ENCODE results near the gene MARS1.

The MARS1 gene

GRCh38 chr12:57460841-57461275, 27.0 kb upstream of the MARS1 start:
- Histone ChIP-seq H3K9me3 (replicated peaks in 1 of 11) (no peaks in the 10 kb centered on the region), H3K27me3 (peaks cover 7 to 22% (median 18%) of the 10 kb centered on the region in 11 experiments), H3K4me3 (peak overlapping the region; percentile 56 to 75 (median 69)), H3K4me1 (peaks cover 42 to 72% (median 61%) of the 10 kb centered on the region in 10 experiments), H4K20me1 (peaks cover 0 to 9% (median 0%) of the 10 kb centered on the region in 11 experiments; a peak in 5 of 22 replicates), H3K36me3 (no peaks in the 10 kb centered on the region), H3K4me2 (peak overlapping the region; percentile 89 to 100 (median 99)), H3K9ac (peak overlapping the region; percentile 40 to 72 (median 69); a peak in 19 of 22 replicates), H3K27ac (peak overlapping the region in 1 of 11 experiments; percentile 18; a peak in 1 of 22 replicates)
- TF ChIP-seq Cebpa-rat (IDR thresholded peaks at IDR 0.05) = no peak

- H3K4me3 ChIP-seq = peak overlapping the region; percentile 56 to 75 (median 69)
- peak overlapping the region; percentile 89 to 100 (median 99) for H3K4me2 ChIP-seq
- peaks cover 43 to 72% (median 57%) of the 10 kb centered on the region in 10 experiments for H3K4me1 ChIP-seq
- H4K20me1 ChIP-seq = peaks cover 0 to 11% (median 0%) of the 10 kb centered on the region in 11 experiments; a peak in 6 of 22 replicates
- no peaks in the 10 kb centered on the region for H3K9me3 ChIP-seq (replicated peaks in 1 of 11)
- peaks cover 7 to 22% (median 18%) of the 10 kb centered on the region in 11 experiments for H3K27me3 ChIP-seq
- H3K9ac ChIP-seq = peak overlapping the region; percentile 54 to 76 (median 71)
- peak overlapping the region in 3 of 11 experiments; percentile 18 to 29 (median 20); a peak in 2 of 22 replicates for H3K27ac ChIP-seq
- no peak for TF ChIP-seq Cebpa-rat (IDR thresholded peaks at IDR 0.05)
- no peaks in the 10 kb centered on the region for H3K36me3 ChIP-seq
Observed at GRCh38 chr12:57461276-57461916, 26.5 kb upstream of the MARS1 start.

- H3K9ac ChIP-seq = peak overlapping the region; percentile 54 to 76 (median 71)
- TF ChIP-seq Cebpa-rat (IDR thresholded peaks at IDR 0.05) = no peak
- no peaks in the 10 kb centered on the region for H3K36me3 ChIP-seq
- H3K4me3 ChIP-seq = peak overlapping the region; percentile 56 to 75 (median 69)
- H3K27me3 ChIP-seq = peaks cover 7 to 22% (median 18%) of the 10 kb centered on the region in 11 experiments
- peaks cover 0 to 16% (median 0%) of the 10 kb centered on the region in 11 experiments; a peak in 6 of 22 replicates for H4K20me1 ChIP-seq
- peak overlapping the region; percentile 89 to 100 (median 99) for H3K4me2 ChIP-seq
- H3K27ac ChIP-seq = peak overlapping the region in 6 of 11 experiments; percentile 17 to 56 (median 30); a peak in 6 of 22 replicates
- H3K9me3 ChIP-seq (replicated peaks in 1 of 11) = no peaks in the 10 kb centered on the region
- peaks cover 42 to 70% (median 54%) of the 10 kb centered on the region in 10 experiments for H3K4me1 ChIP-seq
Observed at GRCh38 chr12:57461917-57462250, 26.0 kb upstream of the MARS1 start.

- H3K9ac ChIP-seq = peak overlapping the region; percentile 54 to 76 (median 71)
- no peak for TF ChIP-seq Cebpa-rat (IDR thresholded peaks at IDR 0.05)
- peaks cover 0 to 2% (median 0%) of the 10 kb centered on the region in 11 experiments; a peak in 2 of 22 replicates for H3K36me3 ChIP-seq
- peak overlapping the region; percentile 56 to 75 (median 69) for H3K4me3 ChIP-seq
- peak overlapping the region in 8 of 11 experiments; percentile 34 to 61 (median 49); a peak in 10 of 22 replicates for H3K27ac ChIP-seq
- H4K20me1 ChIP-seq = peaks cover 0 to 20% (median 0%) of the 10 kb centered on the region in 11 experiments; a peak in 7 of 22 replicates
- no peaks in the 10 kb centered on the region for H3K9me3 ChIP-seq (replicated peaks in 1 of 11)
- H3K27me3 ChIP-seq = peaks cover 7 to 22% (median 18%) of the 10 kb centered on the region in 11 experiments
- H3K4me1 ChIP-seq = peaks cover 39 to 66% (median 51%) of the 10 kb centered on the region in 10 experiments
- H3K4me2 ChIP-seq = peak overlapping the region; percentile 89 to 100 (median 99)
Observed at GRCh38 chr12:57462251-57462911, 25.5 kb upstream of the MARS1 start.

- Histone ChIP-seq H3K4me2 (peak overlapping the region; percentile 89 to 100 (median 99); a peak in 21 of 22 replicates), H3K4me3 (peak overlapping the region in 4 of 10 experiments; percentile 56 to 75 (median 61); a peak in 7 of 20 replicates), H3K9me3 (replicated peaks in 1 of 11) (no peaks in the 10 kb centered on the region), H3K4me1 (peaks cover 34 to 61% (median 46%) of the 10 kb centered on the region in 10 experiments), H3K9ac (peak overlapping the region in 2 of 11 experiments; percentile 14 to 76; a peak in 2 of 22 replicates), H3K27me3 (peaks cover 7 to 22% (median 18%) of the 10 kb centered on the region in 11 experiments), H4K20me1 (peaks cover 0 to 26% (median 1%) of the 10 kb centered on the region in 11 experiments; a peak in 7 of 22 replicates), H3K36me3 (peaks cover 0 to 7% (median 0%) of the 10 kb centered on the region in 11 experiments; a peak in 3 of 22 replicates), H3K27ac (no peak overlapping the region; a peak in 1 of 22 replicates)
- TF ChIP-seq Cebpa-rat (IDR thresholded peaks at IDR 0.05) = no peak
Observed at GRCh38 chr12:57462912-57463253, 25.0 kb upstream of the MARS1 start.

GRCh38 chr12:57464569-57464968, 23.3 kb upstream of the MARS1 start:
- H3K9me3 ChIP-seq (replicated peaks in 1 of 11) = no peaks in the 10 kb centered on the region
- peaks cover 0 to 42% (median 6%) of the 10 kb centered on the region in 11 experiments; a peak in 10 of 22 replicates for H4K20me1 ChIP-seq
- H3K27ac ChIP-seq = no peak overlapping the region
- H3K4me2 ChIP-seq = 0 out of 22 replicates have a peak overlapping the region, but pooled peaks of 1 of the 11 experiments have one; percentile 99
- H3K4me1 ChIP-seq = peaks cover 23 to 57% (median 37%) of the 10 kb centered on the region in 10 experiments
- peaks cover 0 to 24% (median 8%) of the 10 kb centered on the region in 11 experiments; a peak in 16 of 22 replicates for H3K36me3 ChIP-seq
- TF ChIP-seq Cebpa-rat (IDR thresholded peaks at IDR 0.05) = no peak
- H3K9ac ChIP-seq = no peak overlapping the region
- no peak overlapping the region for H3K4me3 ChIP-seq
- peaks cover 7 to 22% (median 18%) of the 10 kb centered on the region in 11 experiments for H3K27me3 ChIP-seq

GRCh38 chr12:57465030-57465746, 22.7 kb upstream of the MARS1 start:
- Histone ChIP-seq H3K9ac (no peak overlapping the region), H3K9me3 (replicated peaks in 1 of 11) (no peaks in the 10 kb centered on the region), H3K27me3 (peaks cover 7 to 20% (median 17%) of the 10 kb centered on the region in 11 experiments), H3K4me2 (peak overlapping the region in 6 of 11 experiments; percentile 5 to 27 (median 10); a peak in 4 of 22 replicates), H3K36me3 (peaks cover under 1 to 30% (median 14%) of the 10 kb centered on the region in 11 experiments; a peak in 19 of 22 replicates), H4K20me1 (peaks cover 0 to 49% (median 6%) of the 10 kb centered on the region in 11 experiments; a peak in 10 of 22 replicates), H3K4me1 (peaks cover 23 to 63% (median 38%) of the 10 kb centered on the region in 10 experiments), H3K27ac (no peak overlapping the region), H3K4me3 (no peak overlapping the region)
- no peak for TF ChIP-seq Cebpa-rat (IDR thresholded peaks at IDR 0.05)
